GM19043 (cell line): ENCODE data around the gene ARHGAP15.

ENCODE experiments used
- ATAC-seq: cut with Tn5 transposase; IDR thresholded peaks from one replicate; pipeline ENCODE4 v1.9.1; 2021; ENCODE audit warnings: low read depth; ENCODE audit not compliant: unreplicated experiment

ARHGAP15 gene

GRCh38 chr2:143729296-143729814 is 600.1 kb downstream of the ARHGAP15 start:
- ATAC-seq = no peak

GRCh38 chr2:143730155-143730952 is 601.1 kb downstream of the ARHGAP15 start:
- peak; percentile 76 for ATAC-seq

DNA sequence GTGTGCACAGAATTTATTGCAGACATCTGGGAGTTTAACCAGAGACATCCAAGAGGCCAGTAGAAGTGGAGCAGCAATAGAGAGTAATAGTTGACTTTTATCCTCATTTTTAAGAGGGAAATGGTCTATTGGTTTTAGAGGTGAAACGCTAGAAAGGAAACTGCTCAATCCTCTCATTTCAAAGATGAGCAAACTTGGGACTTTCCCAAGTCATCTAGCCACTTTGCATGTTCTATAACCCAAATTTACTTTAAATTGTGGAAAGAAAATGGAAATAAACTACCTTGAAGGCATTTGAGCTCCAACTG is 601.7 kb downstream of the ARHGAP15 start:
- ATAC-seq = peak; percentile 38

GRCh38 chr2:143732076-143732475 is 602.9 kb downstream of the ARHGAP15 start:
- no peak for ATAC-seq

DNA sequence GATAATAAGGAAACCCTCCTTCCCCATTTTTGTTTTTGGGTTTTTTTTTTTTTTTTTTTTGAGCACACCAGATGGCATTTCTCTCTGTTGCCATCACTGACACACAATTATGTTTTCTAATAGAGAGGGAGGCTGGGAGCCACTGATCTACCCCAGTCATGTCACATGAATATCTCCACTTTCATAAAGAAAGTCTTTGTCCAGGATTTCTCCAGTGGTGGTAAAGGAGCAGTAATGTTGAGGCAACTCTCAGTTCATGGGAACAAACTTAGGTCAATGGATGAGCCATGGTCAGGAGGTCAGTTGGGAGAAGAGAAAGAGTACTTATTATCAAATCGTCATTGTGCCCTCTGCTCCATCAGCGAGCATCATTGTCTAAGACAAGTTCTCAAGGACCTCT is 603.7 kb downstream of the ARHGAP15 start:
- no peak for ATAC-seq

DNA sequence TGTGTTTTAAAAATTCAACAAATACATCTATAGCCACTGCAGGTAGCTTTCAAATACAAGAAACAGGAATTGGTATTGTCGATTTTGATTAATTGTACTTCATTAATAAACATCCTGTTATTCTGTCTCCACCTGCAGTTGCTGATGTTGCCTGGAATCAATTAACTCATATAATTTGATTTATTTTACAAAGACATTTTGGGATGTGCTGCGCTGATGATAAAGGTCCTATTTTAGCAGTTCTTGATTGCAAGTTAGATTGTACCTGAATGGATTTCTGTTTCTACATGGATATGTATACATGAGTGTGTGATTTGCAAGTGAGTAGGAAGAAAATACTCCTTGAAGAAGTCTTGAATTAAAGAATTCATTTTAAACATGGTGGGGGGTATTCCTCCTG is 605.3 kb downstream of the ARHGAP15 start:
- no peak for ATAC-seq

- no peak for ATAC-seq
Observed at GRCh38 chr2:143736904-143737303, 607.7 kb downstream of the ARHGAP15 start.

DNA sequence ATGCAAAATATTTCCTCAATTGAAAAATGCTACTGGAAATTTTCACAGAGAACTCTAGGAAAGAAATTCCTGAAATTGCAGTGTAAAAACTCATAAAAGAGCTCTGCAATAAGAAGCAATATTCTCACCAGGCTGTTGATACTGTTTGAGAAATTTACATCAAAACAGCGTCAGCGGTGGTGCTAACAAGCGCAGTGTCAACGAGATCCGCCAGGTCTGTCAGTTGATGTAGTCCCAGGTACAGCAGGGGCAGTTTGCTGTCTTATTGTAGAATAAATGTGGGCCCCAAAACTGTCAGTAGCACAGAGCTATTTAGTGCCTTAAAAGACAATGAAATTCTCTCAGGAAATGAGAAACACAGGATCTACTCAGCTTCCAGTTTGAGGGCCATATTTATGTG is 611.2 kb downstream of the ARHGAP15 start:
- ATAC-seq = no peak

GRCh38 chr2:143741205-143741604 is 612.0 kb downstream of the ARHGAP15 start:
- ATAC-seq = no peak

DNA sequence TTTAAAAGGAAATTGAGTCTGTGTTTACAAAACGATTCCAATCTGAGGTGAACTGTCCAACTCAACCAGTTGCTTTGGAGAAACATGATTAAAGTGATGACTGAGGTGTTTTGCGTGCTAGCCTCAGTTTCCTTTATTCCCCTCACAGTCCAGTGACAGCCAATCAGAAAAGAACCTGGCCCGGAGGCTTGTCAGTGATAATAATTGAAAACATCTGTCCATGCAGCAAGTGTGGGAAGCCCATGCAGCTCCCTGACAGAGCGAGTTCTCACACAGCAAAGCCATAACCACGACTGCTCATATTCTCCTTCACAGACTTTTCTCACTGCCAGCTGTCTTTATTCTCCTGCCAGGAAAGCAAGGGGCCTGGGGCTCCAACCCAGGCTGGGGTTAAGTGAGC is 613.4 kb downstream of the ARHGAP15 start:
- ATAC-seq = no peak

DNA sequence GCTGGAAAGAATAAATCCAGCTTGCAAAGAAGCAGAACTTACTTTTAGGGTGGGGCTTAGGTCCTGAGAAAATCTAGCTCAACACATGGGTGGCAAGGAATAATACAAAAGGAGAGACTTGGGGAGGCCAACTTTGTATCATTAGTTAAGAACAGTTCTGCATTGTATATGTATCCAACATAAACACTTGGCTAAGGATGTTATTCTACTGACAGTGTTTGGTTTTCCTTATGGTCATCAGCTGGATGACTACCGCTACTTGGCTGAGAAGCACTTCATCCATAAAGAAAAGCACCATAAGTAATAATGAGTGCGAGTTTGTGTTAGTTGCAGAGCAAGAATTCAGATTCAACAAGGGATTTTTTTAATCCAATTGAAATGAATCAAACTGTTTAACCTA is 614.9 kb downstream of the ARHGAP15 start:
- ATAC-seq = no peak

GRCh38 chr2:143745060-143745459 is 615.8 kb downstream of the ARHGAP15 start:
- no peak for ATAC-seq

DNA sequence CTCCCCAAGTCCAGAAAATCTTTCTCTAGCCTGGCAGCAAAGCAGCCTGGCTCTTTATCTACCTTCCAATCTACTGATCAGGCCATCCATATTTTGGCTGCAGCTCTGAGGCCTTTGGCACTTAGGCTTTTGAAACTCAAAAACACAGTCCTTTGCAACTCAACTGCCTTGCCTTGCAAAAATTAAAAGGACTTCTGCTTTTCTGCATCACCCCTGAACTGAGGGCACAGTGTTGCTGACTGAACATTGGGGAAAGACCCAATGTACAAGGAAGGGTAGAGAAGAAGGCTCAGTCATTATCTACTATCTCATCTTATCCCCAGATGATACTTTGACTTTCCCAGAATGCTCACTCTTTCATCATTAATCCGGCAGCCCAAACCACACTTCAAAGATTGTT is 625.5 kb downstream of the ARHGAP15 start:
- no peak for ATAC-seq

DNA sequence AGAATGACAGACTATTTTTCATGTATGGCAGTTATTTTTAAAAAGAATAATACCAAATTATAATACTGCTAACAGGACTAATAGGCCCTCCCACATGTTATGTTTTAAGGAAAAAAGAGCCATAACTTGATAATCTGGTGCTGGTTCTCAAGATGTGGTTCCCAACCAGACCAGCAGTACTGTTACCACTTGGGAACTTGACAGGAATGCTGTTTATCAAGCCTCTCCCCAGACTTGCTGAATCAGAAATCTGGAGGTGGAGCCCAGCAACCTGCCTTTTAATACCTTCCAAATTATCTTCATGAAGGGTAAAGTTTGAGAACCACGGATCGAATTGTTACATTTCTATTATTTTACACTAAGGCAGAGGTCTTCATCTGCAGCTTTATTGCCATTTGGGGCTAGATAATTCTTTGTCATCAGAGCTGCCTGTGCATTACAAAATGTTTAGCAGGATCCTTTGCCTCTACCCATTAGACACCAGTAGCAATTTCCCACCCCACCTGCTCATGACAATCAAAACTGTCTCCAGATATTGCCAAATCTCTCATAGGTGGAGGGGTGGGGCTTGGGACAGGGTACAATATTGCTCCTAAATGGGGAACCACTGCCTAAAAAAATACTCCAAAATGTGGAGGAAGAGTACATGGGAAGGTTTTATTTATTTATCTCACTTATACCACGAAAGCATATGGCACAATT is 629.6 kb downstream of the ARHGAP15 start:
- ATAC-seq = no peak

DNA sequence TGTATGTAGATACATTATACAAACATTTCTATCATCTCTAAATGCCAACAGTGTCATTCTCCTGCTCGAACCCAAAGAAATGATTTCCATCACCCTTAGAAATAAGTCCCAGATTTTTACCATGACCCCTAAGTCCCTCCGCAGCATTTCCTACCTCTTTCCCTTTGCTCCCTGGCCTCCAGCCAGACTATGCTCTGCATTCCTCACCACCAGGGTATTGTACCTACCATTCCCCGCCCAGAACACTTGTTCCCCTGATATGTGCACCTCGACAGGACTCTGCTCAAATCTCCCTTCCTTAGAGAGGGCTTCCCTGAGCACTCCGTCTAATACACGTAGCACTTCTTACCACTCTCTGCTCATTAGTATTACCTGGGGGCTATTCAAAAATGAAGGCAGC is 630.2 kb downstream of the ARHGAP15 start:
- no peak for ATAC-seq

DNA sequence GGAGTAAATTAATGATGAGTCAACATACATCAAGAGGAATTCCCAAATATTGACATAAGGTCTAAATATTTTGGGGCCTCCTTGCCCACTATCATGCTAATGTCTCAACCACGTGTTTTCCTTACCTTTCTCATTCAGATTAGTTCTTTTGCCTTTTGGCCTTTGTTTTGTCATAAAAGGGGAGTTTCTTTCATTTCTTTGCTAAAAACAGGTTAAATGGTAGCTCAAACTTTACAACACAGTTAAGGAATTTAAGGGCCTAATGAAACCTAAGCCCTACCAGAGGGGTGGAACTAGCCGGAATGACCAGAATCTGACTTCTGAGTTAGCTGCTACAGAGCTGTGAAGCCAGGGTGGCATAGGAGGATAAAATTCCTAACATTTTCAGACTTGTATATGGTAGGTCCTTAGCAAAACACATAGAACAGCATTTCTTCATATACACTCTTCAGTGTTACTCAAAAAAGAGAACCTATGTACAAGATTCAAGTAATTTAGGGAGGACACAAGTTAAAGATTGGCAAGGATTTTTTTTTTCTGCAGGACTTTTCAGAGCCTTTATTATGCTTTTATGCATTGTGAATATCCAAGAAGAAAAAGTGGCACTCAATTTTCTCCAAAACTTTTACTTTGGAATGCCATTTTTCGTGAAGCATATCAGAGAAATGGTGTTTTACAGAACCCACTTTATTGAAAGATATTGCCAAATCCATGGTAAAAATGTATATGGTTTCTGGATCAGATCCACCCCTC is 633.1 kb downstream of the ARHGAP15 start:
- ATAC-seq = no peak

DNA sequence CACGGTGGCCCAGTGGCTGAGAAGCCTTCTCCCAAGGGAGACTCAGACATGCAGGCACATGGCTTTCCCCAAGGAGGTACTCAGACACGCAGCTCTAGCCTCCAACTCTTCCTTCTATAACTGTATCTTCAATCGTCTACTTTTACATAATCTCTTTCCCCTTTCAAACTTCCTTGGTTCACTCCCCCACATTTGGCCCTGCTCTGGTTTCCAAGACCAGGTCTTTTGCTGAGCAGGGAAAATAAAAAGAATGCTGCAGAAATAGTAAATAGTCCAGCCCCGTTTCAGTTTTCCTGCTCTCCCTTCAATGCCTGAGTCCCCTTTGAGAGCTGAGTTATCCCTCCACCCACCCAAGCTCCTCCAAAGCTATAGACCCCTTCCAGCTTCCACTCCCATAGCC is 635.0 kb downstream of the ARHGAP15 start:
- ATAC-seq = no peak

DNA sequence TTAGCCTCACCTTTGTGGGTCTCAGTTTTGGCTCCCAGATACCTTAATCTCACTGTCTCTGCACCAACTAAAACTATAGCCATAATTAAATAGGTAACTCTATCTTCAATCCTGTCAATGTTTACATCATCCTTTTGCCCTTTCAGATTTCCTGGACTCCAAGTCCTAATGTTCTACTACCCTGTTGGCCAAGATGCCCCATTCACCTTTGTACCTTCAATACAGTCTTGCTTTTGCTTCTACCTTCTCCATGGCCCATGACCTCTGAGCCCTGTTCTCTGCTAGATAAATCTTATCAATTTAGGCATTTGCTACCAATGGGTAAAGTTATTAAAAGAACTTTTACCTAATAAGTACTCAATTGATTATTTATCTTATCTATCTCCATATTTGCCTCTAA is 635.5 kb downstream of the ARHGAP15 start:
- no peak for ATAC-seq

DNA sequence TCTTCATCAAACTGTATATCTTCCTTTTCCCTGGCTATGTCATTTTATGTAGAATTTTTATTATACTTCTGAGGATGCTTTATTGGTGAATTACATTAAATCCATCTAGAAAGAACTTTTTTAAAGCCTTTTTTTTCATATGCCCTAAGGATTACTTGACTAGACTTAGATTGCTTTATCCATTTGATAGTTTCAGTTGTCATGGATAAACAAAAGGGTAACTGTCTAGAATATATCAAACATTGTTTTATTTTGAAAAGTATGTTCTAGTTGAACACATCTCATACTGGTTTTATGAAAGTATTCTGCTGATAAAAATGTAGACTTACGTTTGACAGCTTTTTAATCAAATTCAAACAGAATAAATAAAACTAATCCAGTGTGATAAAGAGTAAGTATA is 639.8 kb downstream of the ARHGAP15 start:
- no peak for ATAC-seq

- no peak for ATAC-seq
Observed at GRCh38 chr2:143771939-143772338, 642.7 kb downstream of the ARHGAP15 start.

DNA sequence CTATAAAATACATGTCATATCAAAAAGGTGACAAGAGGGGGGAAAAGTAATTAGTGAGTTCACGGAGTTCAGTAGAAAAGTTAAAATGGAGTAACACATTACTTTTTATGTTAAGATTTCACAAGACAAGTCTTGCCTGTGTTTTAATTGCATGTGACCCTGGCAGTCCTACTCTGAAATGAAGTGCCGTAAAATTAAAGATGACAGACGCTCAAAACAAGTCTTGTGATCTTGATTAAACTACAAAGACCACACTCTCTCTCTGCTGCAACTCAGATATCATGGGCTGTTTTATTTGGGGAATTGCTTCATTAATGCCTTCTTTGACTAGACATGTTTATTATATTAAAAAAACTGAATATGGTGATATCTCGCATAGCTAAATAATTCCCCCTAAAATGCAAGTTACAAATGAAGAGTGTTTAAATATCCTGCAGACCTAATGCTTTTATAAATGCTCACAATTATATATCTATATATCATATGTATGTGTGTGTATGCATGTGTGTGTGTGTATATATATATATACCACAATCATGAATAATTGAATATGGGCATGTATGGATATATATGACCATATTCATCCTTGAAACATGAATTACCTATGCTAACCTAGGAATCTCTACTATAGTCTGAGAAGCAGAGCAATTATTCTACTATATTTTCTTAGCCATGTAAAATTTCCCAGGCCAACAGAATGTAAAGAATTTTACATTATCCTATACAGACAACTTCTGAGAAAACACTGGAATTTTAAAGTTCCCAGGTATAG is 647.5 kb downstream of the ARHGAP15 start:
- no peak for ATAC-seq
